Activated CD8-positive, alpha-beta memory T cell treated with anti-CD3 and anti-CD28 coated beads for 48 hours (primary cell): ENCODE data around the gene AKAP13.
"Not testable (repeated sequence)": the region's sequence is repeated elsewhere in the genome, so short reads cannot be mapped to it uniquely, and the experiment has no call there.

Experiments used
- DNase-seq, 3 experiments: peaks; one replicate each; pipeline ENCODE4 v3.0.0-alpha.2; 2020; ENCODE audit warnings: low read depth in 2 of 3, low spot score in 2 of 3

Gene AKAP13

GRCh38 chr15:85470563-85471271 lies 90.3 kb downstream of the AKAP13 start:
- no peak for DNase-seq

- DNase-seq, result no peak
Measured at GRCh38 chr15:85472349-85472748, 91.9 kb downstream of the AKAP13 start.

- DNase-seq, result no peak
Measured at GRCh38 chr15:85473455-85473854, 93.1 kb downstream of the AKAP13 start.

- DNase-seq, result no peak
Measured at GRCh38 chr15:85474700-85475316, 94.4 kb downstream of the AKAP13 start.

- DNase-seq, result no peak
Measured at GRCh38 chr15:85475317-85475701, 94.9 kb downstream of the AKAP13 start.

GRCh38 chr15:85475711-85476110 lies 95.3 kb downstream of the AKAP13 start:
- DNase-seq, result no peak

- no peak for DNase-seq
Measured at GRCh38 chr15:85477061-85477460, 96.7 kb downstream of the AKAP13 start.

- DNase-seq, result no peak
Measured at GRCh38 chr15:85477730-85478129, 97.3 kb downstream of the AKAP13 start.

GRCh38 chr15:85479071-85479647 lies 98.8 kb downstream of the AKAP13 start:
- no peak for DNase-seq

GRCh38 chr15:85480923-85481322 lies 100.5 kb downstream of the AKAP13 start:
- no peak for DNase-seq

- DNase-seq, result not testable (repeated sequence)
Measured at GRCh38 chr15:85481543-85481942, 101.1 kb downstream of the AKAP13 start.

- no peak for DNase-seq
Measured at GRCh38 chr15:85482894-85483293, 102.5 kb downstream of the AKAP13 start.

- DNase-seq, result not testable (repeated sequence)
Measured at GRCh38 chr15:85483955-85484354, 103.6 kb downstream of the AKAP13 start.

- not testable (repeated sequence) for DNase-seq
Measured at GRCh38 chr15:85484923-85485322, 104.5 kb downstream of the AKAP13 start.

GRCh38 chr15:85485956-85486567 lies 105.7 kb downstream of the AKAP13 start:
- DNase-seq, result no peak

GRCh38 chr15:85487796-85488195 lies 107.4 kb downstream of the AKAP13 start:
- DNase-seq, result not testable (repeated sequence)

- DNase-seq, result no peak
Measured at GRCh38 chr15:85488997-85489396, 108.6 kb downstream of the AKAP13 start.

- no peak for DNase-seq
Measured at GRCh38 chr15:85489773-85490493, 109.5 kb downstream of the AKAP13 start.

- no peak for DNase-seq
Measured at GRCh38 chr15:85490856-85491255, 110.5 kb downstream of the AKAP13 start.

GRCh38 chr15:85491691-85492090 lies 111.3 kb downstream of the AKAP13 start:
- no peak for DNase-seq

- no peak for DNase-seq
Measured at GRCh38 chr15:85492406-85492805, 112.0 kb downstream of the AKAP13 start.
